ENCODE measurements around the gene CSNK2B. TPM values are rescaled to one million over a fixed set of nuclear protein-coding genes. Genes with fewer than 3 reads are reported as not detected.
A peak's percentile ranks its signal among the peaks of the same experiment; 100 is the strongest.

CSNK2B gene
- total and polyA plus RNA-seq, 9 of the 15 experiments (the other 6 are each of a cell fraction or from before 2014, with no cell fraction given), result 120 to 1,126 (median 529) TPM

GRCh38 chr6:31659649-31660380, 6.1 kb upstream of the CSNK2B start (continued):
- TF ChIP-seq CTCF (IDR thresholded peaks at IDR 0.05 in 2 of 3, conservative IDR thresholded peaks at IDR 0.05 in 1 of 3; ENCODE audit: insufficient read depth in 2 of 3, low read depth in 1 of 3, low read length in 3 of 3) (no peak; a peak in 2 of 6 replicates), RFX7 (CRISPR knock-in tag; IDR thresholded peaks at IDR 0.05) (no peak), PBX2 (CRISPR knock-in tag; IDR thresholded peaks at IDR 0.05; ENCODE audit: low read depth) (no peak), PBX2 (tag; conservative IDR thresholded peaks at IDR 0.05; ENCODE audit: low read depth) (no peak), PCBP2 (IDR thresholded peaks at IDR 0.05; ENCODE audit: low read depth, low read length, poor library complexity, severe bottlenecking) (no peak), ZNF224 (CRISPR knock-in tag; IDR thresholded peaks at IDR 0.05) (peak; percentile 83; the same call in 1 of the 2 replicates), ZNF280A (IDR thresholded peaks at IDR 0.05; ENCODE audit: low read depth, partially characterized antibody) (no peak), HIVEP1 (CRISPR knock-in tag; IDR thresholded peaks at IDR 0.05) (no peak), ZNF217 (CRISPR knock-in tag; IDR thresholded peaks at IDR 0.05) (no peak), NFIC (IDR thresholded peaks at IDR 0.05) (no peak), NELFE (IDR thresholded peaks at IDR 0.05; ENCODE audit: insufficient read depth, insufficient read length) (no peak), SNAPC5 (CRISPR knock-in tag; IDR thresholded peaks at IDR 0.05) (no peak), PRMT5 (CRISPR knock-in tag; IDR thresholded peaks at IDR 0.05) (no peak), HES1 (IDR thresholded peaks at IDR 0.05; ENCODE audit: low read depth) (0 out of 2 replicates have a peak, but pooled peaks have one; percentile 31), RBFOX2 (IDR thresholded peaks at IDR 0.05; ENCODE audit: low read depth, low read length) (no peak), ZNF551 (CRISPR knock-in tag; IDR thresholded peaks at IDR 0.05) (no peak), ELK3 (CRISPR knock-in tag; IDR thresholded peaks at IDR 0.05) (no peak)
